Neural cell (in vitro differentiated cells): ENCODE measurements around the gene TMX1. TPM values are rescaled to one million over a fixed set of nuclear protein-coding genes. Genes with fewer than 3 reads are reported as not detected.

Source experiments
- H2AFZ ChIP-seq: fragments of 200-600, 300-800 bp; sonication (generic), shearing (Covaris generic); 2 replicates; pipeline ENCODE4 v1.6.0; 2014; ENCODE audit warnings: low read depth, mild to moderate bottlenecking, antibody characterized with exemption, low read length, moderate library complexity
- H3F3A ChIP-seq: fragments of 200-600 bp; shearing (Covaris generic); 2 replicates; pipeline ENCODE4 v1.6.1; 2016; ENCODE audit warnings: mild to moderate bottlenecking, moderate library complexity, mixed read lengths, antibody characterized with exemption, low read length; ENCODE audit not compliant: insufficient read depth, poor library complexity, severe bottlenecking
- H3K27ac ChIP-seq: fragments of 200-600, 300-800 bp; sonication (generic), shearing (Covaris generic); 2 replicates; pipeline ENCODE4 v1.5.1; 2014; ENCODE audit warnings: mild to moderate bottlenecking, low read length, moderate library complexity
- H3K27me3 ChIP-seq: fragments of 300-800, 200-600 bp; sonication (generic), shearing (Covaris generic); 2 replicates; pipeline ENCODE4 v1.6.0; 2014; ENCODE audit warnings: mild to moderate bottlenecking, low read depth, low read length, moderate library complexity; ENCODE audit not compliant: insufficient read depth
- H3K36me3 ChIP-seq: fragments of 300-800, 200-600 bp; sonication (generic), shearing (Covaris generic); 2 replicates; pipeline ENCODE4 v1.5.1; 2014; ENCODE audit warnings: mild to moderate bottlenecking, antibody characterized with exemption, low read length, moderate library complexity; ENCODE audit not compliant: insufficient read depth
- H3K4me2 ChIP-seq: fragments of 300-800, 200-600 bp; sonication (generic), shearing (Covaris generic); 2 replicates; pipeline ENCODE4 v1.6.0; 2014; ENCODE audit warnings: mild to moderate bottlenecking, low read length
- H3K4me3 ChIP-seq: fragments of 300-800, 200-600 bp; sonication (generic), shearing (Covaris generic); 2 replicates; pipeline ENCODE4 v1.5.1; 2014; ENCODE audit warnings: mild to moderate bottlenecking, low read length, moderate library complexity
- H3K79me2 ChIP-seq: fragments of 200-600 bp; shearing (Covaris generic); replicated peaks from 2 replicates; pipeline ENCODE4 v1.6.0; 2014; ENCODE audit warnings: mild to moderate bottlenecking, low read length, moderate library complexity; ENCODE audit not compliant: insufficient read depth
- H3K9ac ChIP-seq: fragments of 300-800, 200-600 bp; sonication (generic), shearing (Covaris generic); 2 replicates; pipeline ENCODE4 v1.6.1; 2016; ENCODE audit warnings: mild to moderate bottlenecking, low read length, mixed read lengths
- H3K9me2 ChIP-seq: fragments of 200-600 bp; shearing (Covaris generic); 2 replicates; pipeline ENCODE4 v1.6.1; 2016; ENCODE audit warnings: mild to moderate bottlenecking, low read length, mixed read lengths; ENCODE audit not compliant: insufficient read depth
- H3K9me3 ChIP-seq: fragments of 200-600, 300-800 bp; sonication (generic), shearing (Covaris generic); 2 replicates; pipeline ENCODE4 v1.6.1; 2016; ENCODE audit warnings: mild to moderate bottlenecking, mixed run types, low read length, moderate library complexity, mixed read lengths
- H4K20me1 ChIP-seq: fragments of 200-600 bp; shearing (Covaris generic); 2 replicates; pipeline ENCODE4 v1.6.1; 2016; ENCODE audit warnings: mild to moderate bottlenecking, mixed run types; ENCODE audit not compliant: insufficient read depth
- CTCF ChIP-seq: fragments of 450-650 bp; IDR thresholded peaks from 2 replicates; pipeline ENCODE4 v1.5.1; 2014; ENCODE audit warnings: antibody characterized with exemption, mild to moderate bottlenecking, moderate library complexity; ENCODE audit not compliant: poor library complexity, severe bottlenecking
- EP300 ChIP-seq: fragments of 450-650 bp; conservative IDR thresholded peaks from 2 replicates; pipeline ENCODE4 v1.6.1; 2014; ENCODE audit warnings: antibody characterized with exemption, mild to moderate bottlenecking, moderate library complexity; ENCODE audit not compliant: poor library complexity, severe bottlenecking
- EZH2 ChIP-seq: fragments of 200-600, 300-800 bp; shearing (Covaris generic), sonication (generic); IDR thresholded peaks from 2 replicates; pipeline ENCODE4 v1.6.1; 2014; ENCODE audit warnings: antibody characterized with exemption, low read length, borderline replicate concordance, mild to moderate bottlenecking; ENCODE audit not compliant: insufficient read depth, poor library complexity, severe bottlenecking
- MXI1 ChIP-seq: fragments of 450-650 bp; conservative IDR thresholded peaks from 2 replicates; pipeline ENCODE4 v1.6.1; 2014; ENCODE audit warnings: antibody characterized with exemption, mild to moderate bottlenecking; ENCODE audit not compliant: poor library complexity, severe bottlenecking
- POLR2AphosphoS5 ChIP-seq: IDR thresholded peaks from 2 replicates; pipeline ENCODE4 v1.6.1; 2012
- RAD21 ChIP-seq: fragments of 450-650 bp; conservative IDR thresholded peaks from 2 replicates; pipeline ENCODE4 v1.6.1; 2014; ENCODE audit warnings: antibody characterized with exemption, mild to moderate bottlenecking, moderate library complexity
- REST ChIP-seq: IDR thresholded peaks from 2 replicates; pipeline ENCODE4 v1.6.1; 2012; ENCODE audit warnings: borderline replicate concordance
- SMC3 ChIP-seq: fragments of 450-650 bp; conservative IDR thresholded peaks from 2 replicates; pipeline ENCODE4 v1.6.1; 2014; ENCODE audit warnings: antibody characterized with exemption, mild to moderate bottlenecking, moderate library complexity; ENCODE audit not compliant: poor library complexity
- TAF1 ChIP-seq: IDR thresholded peaks from 2 replicates; pipeline ENCODE4 v1.6.1; 2012; ENCODE audit warnings: low read depth
- polyA plus RNA-seq: library from polyadenylated mRNA; depleted of rRNA; stranded (reverse); fragments of >200 nt; gene quantifications from 2 replicates; pipeline ENCODE4 v1.2.3, GENCODE V29; 2014

Gene TMX1
- polyA plus RNA-seq, 1 donor from 2014 or later = 25.3 TPM

GRCh38 chr14:51290132-51290531, 50.1 kb downstream of the TMX1 start:
- H3K4me3 ChIP-seq = no peak overlapping the region
- H3K27ac ChIP-seq = no peak overlapping the region
- no peaks in the 10 kb centered on the region for H3K9me2 ChIP-seq
- no peaks in the 10 kb centered on the region for H3K79me2 ChIP-seq
- no peak overlapping the region for H2AFZ ChIP-seq
- no peaks in the 10 kb centered on the region for H4K20me1 ChIP-seq
- H3K27me3 ChIP-seq = no peaks in the 10 kb centered on the region
- H3K4me2 ChIP-seq = no peak overlapping the region
- no peak overlapping the region for H3K9ac ChIP-seq
- H3K36me3 ChIP-seq = no peaks in the 10 kb centered on the region
- no peaks in the 10 kb centered on the region for H3F3A ChIP-seq
- TF ChIP-seq RAD21 = no peak
- TF ChIP-seq POLR2AphosphoS5 = no peak
- H3K9me3 ChIP-seq = no peaks in the 10 kb centered on the region

- no peak overlapping the region for H3K27ac ChIP-seq
These were observed 51.0 kb downstream of the TMX1 start for GRCh38 chr14:51291016-51291415.

More at GRCh38 chr14:51291016-51291415, 51.0 kb downstream of the TMX1 start:
- no peak overlapping the region for H2AFZ ChIP-seq
- no peak overlapping the region for H3K4me3 ChIP-seq
- no peaks in the 10 kb centered on the region for H3K9me2 ChIP-seq
- H3K36me3 ChIP-seq = no peaks in the 10 kb centered on the region
- no peak for TF ChIP-seq EP300
- TF ChIP-seq SMC3 = no peak
- no peak for TF ChIP-seq RAD21
- TF ChIP-seq TAF1 = no peak
- TF ChIP-seq MXI1 = no peak
- no peak for TF ChIP-seq REST
- no peak for TF ChIP-seq POLR2AphosphoS5
- TF ChIP-seq EZH2 = no peak
- TF ChIP-seq CTCF = no peak
- H3K27me3 ChIP-seq = no peaks in the 10 kb centered on the region
- no peak overlapping the region for H3K9ac ChIP-seq
- H3K4me2 ChIP-seq = no peak overlapping the region
- no peaks in the 10 kb centered on the region for H3K9me3 ChIP-seq
- H3F3A ChIP-seq = no peaks in the 10 kb centered on the region
- no peaks in the 10 kb centered on the region for H4K20me1 ChIP-seq
- no peaks in the 10 kb centered on the region for H3K79me2 ChIP-seq
